NB4 (cell line): ENCODE measurements around the gene COG3.

ENCODE experiments used
- DNase-seq: peaks from one replicate; pipeline ENCODE4 v3.0.0; 2010; ENCODE audit warnings: low read depth
- H3K4me3 ChIP-seq: one replicate; pipeline ENCODE4 v1.5.1; 2011; ENCODE audit warnings: mild to moderate bottlenecking, low read depth, low read length, moderate library complexity
- MAX ChIP-seq: IDR thresholded peaks from 2 replicates; pipeline ENCODE4 v1.6.1; 2011; ENCODE audit warnings: low read depth, low read length
- MYC ChIP-seq: IDR thresholded peaks from 2 replicates; pipeline ENCODE4 v1.6.1; 2011; ENCODE audit warnings: low read depth, low read length
- POLR2A ChIP-seq: IDR thresholded peaks from 2 replicates; pipeline ENCODE4 v1.6.1; 2011; ENCODE audit warnings: mild to moderate bottlenecking; ENCODE audit not compliant: insufficient read length; ENCODE audit errors: extremely low read depth
- TF ChIP-seq, protein P1 (sequence below): IDR thresholded peaks from one replicate; pipeline ENCODE4 v1.5.1; 2012; ENCODE audit warnings: low read depth, low read length

Gene COG3

DNA sequence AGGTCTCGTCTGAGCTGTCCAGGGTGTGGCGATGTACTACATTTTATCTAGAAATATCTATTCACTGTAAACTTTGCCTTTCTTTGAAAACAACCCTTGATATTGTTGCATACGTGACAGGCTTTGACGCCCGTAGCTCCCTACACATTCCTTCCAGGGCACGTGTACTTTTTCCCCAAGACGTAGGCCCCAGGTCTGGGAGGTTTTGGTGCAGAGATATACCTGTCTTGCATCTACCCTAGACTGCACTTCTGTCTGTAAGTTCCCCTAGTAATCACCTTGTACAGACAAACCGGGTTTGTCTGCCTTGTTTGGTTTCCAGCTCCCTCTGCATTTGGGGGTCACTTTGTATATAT, 81.6 kb downstream of the COG3 start:
- DNase-seq, result no peak
- no peak overlapping the region for H3K4me3 ChIP-seq
- TF ChIP-seq, protein P1, sequence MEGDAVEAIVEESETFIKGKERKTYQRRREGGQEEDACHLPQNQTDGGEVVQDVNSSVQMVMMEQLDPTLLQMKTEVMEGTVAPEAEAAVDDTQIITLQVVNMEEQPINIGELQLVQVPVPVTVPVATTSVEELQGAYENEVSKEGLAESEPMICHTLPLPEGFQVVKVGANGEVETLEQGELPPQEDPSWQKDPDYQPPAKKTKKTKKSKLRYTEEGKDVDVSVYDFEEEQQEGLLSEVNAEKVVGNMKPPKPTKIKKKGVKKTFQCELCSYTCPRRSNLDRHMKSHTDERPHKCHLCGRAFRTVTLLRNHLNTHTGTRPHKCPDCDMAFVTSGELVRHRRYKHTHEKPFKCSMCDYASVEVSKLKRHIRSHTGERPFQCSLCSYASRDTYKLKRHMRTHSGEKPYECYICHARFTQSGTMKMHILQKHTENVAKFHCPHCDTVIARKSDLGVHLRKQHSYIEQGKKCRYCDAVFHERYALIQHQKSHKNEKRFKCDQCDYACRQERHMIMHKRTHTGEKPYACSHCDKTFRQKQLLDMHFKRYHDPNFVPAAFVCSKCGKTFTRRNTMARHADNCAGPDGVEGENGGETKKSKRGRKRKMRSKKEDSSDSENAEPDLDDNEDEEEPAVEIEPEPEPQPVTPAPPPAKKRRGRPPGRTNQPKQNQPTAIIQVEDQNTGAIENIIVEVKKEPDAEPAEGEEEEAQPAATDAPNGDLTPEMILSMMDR, result no peak
- TF ChIP-seq MYC (no peak), MAX (no peak), POLR2A (no peak)

- no peak overlapping the region for H3K4me3 ChIP-seq
- no peak for DNase-seq
- TF ChIP-seq MYC, result no peak
- TF ChIP-seq, protein P1, result no peak
- no peak for TF ChIP-seq MAX
- TF ChIP-seq POLR2A, result no peak
Observed at GRCh38 chr13:45548281-45548680, 83.5 kb downstream of the COG3 start.

GRCh38 chr13:45554604-45555109, 89.9 kb downstream of the COG3 start:
- no peak for DNase-seq
- no peak overlapping the region for H3K4me3 ChIP-seq
- no peak for TF ChIP-seq MAX
- TF ChIP-seq POLR2A, result no peak
- TF ChIP-seq, protein P1, result no peak
- TF ChIP-seq MYC, result no peak

DNA sequence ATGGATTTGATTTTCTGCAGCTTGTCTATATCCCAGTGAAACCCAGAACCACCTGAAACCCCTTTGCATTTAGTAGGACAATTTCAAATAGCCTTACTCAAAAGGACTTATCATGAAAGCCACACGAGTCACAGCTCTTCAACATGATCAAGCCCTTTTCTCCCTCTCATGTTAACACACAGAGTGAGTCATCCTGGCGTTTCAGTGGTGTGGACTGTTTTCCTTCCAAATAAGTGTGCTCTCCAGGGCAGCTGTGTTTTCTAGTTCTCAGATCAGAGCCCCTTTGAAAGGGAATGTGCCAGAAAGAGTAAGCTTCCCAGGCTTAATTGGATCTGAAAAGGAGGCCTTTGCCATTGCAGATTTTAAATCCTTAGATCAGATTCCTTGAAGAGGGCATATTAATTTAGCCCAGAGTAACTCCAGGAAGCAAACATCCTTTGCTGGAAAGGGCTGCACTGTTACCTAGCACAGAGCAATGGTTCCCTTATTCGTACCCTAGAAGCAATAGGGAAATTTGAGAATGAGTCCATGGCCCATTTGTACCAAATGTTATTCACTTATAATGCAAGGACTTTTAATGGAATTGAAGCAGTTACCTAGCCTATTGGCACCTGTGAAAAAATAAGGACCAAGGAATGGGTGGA, 99.5 kb downstream of the COG3 start:
- TF ChIP-seq MYC (no peak), POLR2A (no peak), MAX (no peak)
- TF ChIP-seq, protein P1, result no peak
- peak; percentile 30 for DNase-seq
- no peak overlapping the region for H3K4me3 ChIP-seq

DNA sequence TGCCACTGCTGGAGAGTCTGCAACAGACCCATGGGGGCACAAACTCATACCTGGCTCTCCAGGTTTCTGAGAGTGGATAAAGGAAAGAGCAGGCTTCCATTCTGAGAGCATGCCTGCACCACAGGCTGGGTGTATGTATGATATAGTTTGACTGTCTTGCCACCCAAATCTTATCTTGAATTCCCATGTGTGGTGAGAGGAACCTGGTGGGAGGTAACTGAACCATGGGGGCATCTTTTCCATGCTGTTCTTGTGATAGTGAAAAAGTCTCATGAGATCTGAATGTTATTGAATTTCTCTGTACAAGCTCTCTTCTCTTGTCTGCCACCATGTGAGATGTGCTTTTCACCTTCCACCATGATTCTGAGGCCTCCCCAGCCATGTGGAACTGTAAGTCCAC, 100.6 kb downstream of the COG3 start:
- no peak overlapping the region for H3K4me3 ChIP-seq
- TF ChIP-seq, protein P1, result no peak
- no peak for TF ChIP-seq POLR2A
- no peak for TF ChIP-seq MAX
- TF ChIP-seq MYC, result no peak
- DNase-seq, result no peak
